ENCODE data around the gene BCL7C. TPM values are rescaled to one million over a fixed set of nuclear protein-coding genes. Genes with fewer than 3 reads are reported as not detected.
A peak's percentile ranks its signal among the peaks of the same experiment; 100 is the strongest.

The BCL7C gene
- total and polyA plus RNA-seq, 2 of the 13 experiments (the other 11 are each of a cell fraction or from before 2014, with no cell fraction given), result 17.7 to 33.8 TPM

GRCh38 chr16:30874821-30875717 lies 18.8 kb downstream of the BCL7C start (continued):
- peak; percentile 84; the same call in 1 of the 2 replicates for TF ChIP-seq SKIL (CRISPR knock-in tag; IDR thresholded peaks at IDR 0.05; ENCODE audit: borderline replicate concordance)
- peak; percentile 96; the same call in 1 of the 2 replicates for TF ChIP-seq CBX5 (CRISPR knock-in tag; IDR thresholded peaks at IDR 0.05; ENCODE audit: borderline replicate concordance)
- TF ChIP-seq ZMAT3 (CRISPR knock-in tag; conservative IDR thresholded peaks at IDR 0.05), result peak; percentile 99; the same call in 1 of the 2 replicates
- peak; percentile 86 for TF ChIP-seq FOXO1 (CRISPR knock-in tag; IDR thresholded peaks at IDR 0.05)
- peak; percentile 96 to 99 for TF ChIP-seq POLR2A (IDR thresholded peaks at IDR 0.05; ENCODE audit: insufficient read depth in 1 of 2, low read depth in 2 of 2, low read length in 2 of 2)
- peak; percentile 99 for TF ChIP-seq ZNF225 (CRISPR knock-in tag; IDR thresholded peaks at IDR 0.05)
- peak; percentile 89 for TF ChIP-seq SKI (IDR thresholded peaks at IDR 0.05; ENCODE audit: partially characterized antibody)
- TF ChIP-seq TFDP2 (CRISPR knock-in tag; IDR thresholded peaks at IDR 0.05), result peak; percentile 89
- peak; percentile 97 for TF ChIP-seq ZFP37 (CRISPR knock-in tag; IDR thresholded peaks at IDR 0.05; ENCODE audit: borderline replicate concordance)
- TF ChIP-seq IRF1 (CRISPR knock-in tag; IDR thresholded peaks at IDR 0.05; ENCODE audit: low read depth), result no peak; the same call in 1 of the 2 replicates
- peak; percentile 99 for TF ChIP-seq YEATS4 (CRISPR knock-in tag; IDR thresholded peaks at IDR 0.05; ENCODE audit: borderline replicate concordance)
- TF ChIP-seq ZNF160 (CRISPR knock-in tag; IDR thresholded peaks at IDR 0.05), result peak; percentile 93
- TF ChIP-seq PAF1 (CRISPR knock-in tag; IDR thresholded peaks at IDR 0.05), result no peak
- TF ChIP-seq RERE (CRISPR knock-in tag; IDR thresholded peaks at IDR 0.05; ENCODE audit: low read depth), result peak; percentile 76
- TF ChIP-seq LBX2 (CRISPR knock-in tag; IDR thresholded peaks at IDR 0.05; ENCODE audit: borderline replicate concordance), result peak; percentile 99
- TF ChIP-seq NFKB2 (CRISPR knock-in tag; IDR thresholded peaks at IDR 0.05; ENCODE audit: borderline replicate concordance), result peak; percentile 93
- TF ChIP-seq AGO2 (optimal IDR thresholded peaks at IDR 0.05; ENCODE audit: low read depth, low read length), result peak; percentile 97
- peak; percentile 92; the same call in 1 of the 2 replicates for TF ChIP-seq SMAD1 (CRISPR knock-in tag; IDR thresholded peaks at IDR 0.05; ENCODE audit: borderline replicate concordance, low read depth)

Measured in HepG2 (cell line).